NCI-H2081 (cell line): ENCODE measurements around the gene IFITM10.

Source experiments
- DNase-seq, 2 experiments: peaks; one replicate each; lab custom pipeline; 2025; lab: John Stamatoyannopoulos, UW

IFITM10 gene

GRCh38 chr11:1752907-1753228, 2.5 kb upstream of the IFITM10 start:
- DNase-seq, result no peak

- DNase-seq, result no peak
These were observed 1.9 kb upstream of the IFITM10 start for GRCh38 chr11:1751999-1752906.

- no peak for DNase-seq
These were observed 1.1 kb upstream of the IFITM10 start for GRCh38 chr11:1751531-1751921.

GRCh38 chr11:1750840-1751530, 590 bp upstream of the IFITM10 start:
- no peak for DNase-seq

- no peak for DNase-seq
These were observed 722 bp downstream of the IFITM10 start for GRCh38 chr11:1749395-1750351.

GRCh38 chr11:1748636-1749394, 1.6 kb downstream of the IFITM10 start:
- no peak for DNase-seq

- no peak for DNase-seq
These were observed 2.4 kb downstream of the IFITM10 start for GRCh38 chr11:1747753-1748635.

GRCh38 chr11:1746956-1747752, 3.2 kb downstream of the IFITM10 start:
- DNase-seq, result no peak

GRCh38 chr11:1746511-1746931, 3.9 kb downstream of the IFITM10 start:
- no peak for DNase-seq

- DNase-seq, result no peak
These were observed 4.6 kb downstream of the IFITM10 start for GRCh38 chr11:1745701-1746320.

- DNase-seq, result no peak
These were observed 5.3 kb downstream of the IFITM10 start for GRCh38 chr11:1744891-1745700.

- no peak for DNase-seq
These were observed 6.1 kb downstream of the IFITM10 start for GRCh38 chr11:1744137-1744886.

GRCh38 chr11:1743585-1744136, 6.7 kb downstream of the IFITM10 start:
- no peak for DNase-seq

- no peak for DNase-seq
These were observed 7.4 kb downstream of the IFITM10 start for GRCh38 chr11:1742869-1743584.

GRCh38 chr11:1742371-1742770, 8.0 kb downstream of the IFITM10 start:
- no peak for DNase-seq

GRCh38 chr11:1741741-1742140, 8.7 kb downstream of the IFITM10 start:
- DNase-seq, result no peak
